Brain pericyte (primary cell): ENCODE measurements around the gene CROCC2.

Experiments
- DNase-seq: peaks from one replicate; pipeline ENCODE4 v3.0.0-alpha.2; 2012; ENCODE audit warnings: low read depth, low spot score

The CROCC2 gene

GRCh38 chr2:240875228-240876034 lies 30.7 kb upstream of the CROCC2 start:
- DNase-seq: no peak

- DNase-seq: no peak
Measured at GRCh38 chr2:240876035-240876474, 30.1 kb upstream of the CROCC2 start.

- no peak for DNase-seq
Measured at GRCh38 chr2:240876475-240877251, 29.5 kb upstream of the CROCC2 start.

GRCh38 chr2:240877460-240878340 lies 28.4 kb upstream of the CROCC2 start:
- DNase-seq: no peak

- no peak for DNase-seq
Measured at GRCh38 chr2:240878341-240878936, 27.7 kb upstream of the CROCC2 start.

GRCh38 chr2:240879105-240879504 lies 27.0 kb upstream of the CROCC2 start:
- DNase-seq: no peak

- DNase-seq: no peak
Measured at GRCh38 chr2:240881913-240882312, 24.2 kb upstream of the CROCC2 start.

GRCh38 chr2:240884221-240884620 lies 21.9 kb upstream of the CROCC2 start:
- DNase-seq: no peak

- DNase-seq: no peak
Measured at GRCh38 chr2:240884745-240885144, 21.4 kb upstream of the CROCC2 start.

- DNase-seq: no peak
Measured at GRCh38 chr2:240885566-240885965, 20.6 kb upstream of the CROCC2 start.

- DNase-seq: no peak
Measured at GRCh38 chr2:240886023-240886565, 20.0 kb upstream of the CROCC2 start.

GRCh38 chr2:240886678-240887609 lies 19.2 kb upstream of the CROCC2 start:
- no peak for DNase-seq

GRCh38 chr2:240887631-240888030 lies 18.5 kb upstream of the CROCC2 start:
- DNase-seq: no peak

- DNase-seq: no peak
Measured at GRCh38 chr2:240888130-240888889, 17.8 kb upstream of the CROCC2 start.

- no peak for DNase-seq
Measured at GRCh38 chr2:240888890-240889573, 17.1 kb upstream of the CROCC2 start.

- no peak for DNase-seq
Measured at GRCh38 chr2:240889601-240890560, 16.3 kb upstream of the CROCC2 start.

- DNase-seq: no peak
Measured at GRCh38 chr2:240890691-240891090, 15.4 kb upstream of the CROCC2 start.
